NB4 (cell line): ENCODE results near the gene SYDE2.

Source experiments
- CTCF ChIP-seq: IDR thresholded peaks from one replicate; pipeline ENCODE4 v1.5.1; 2012; ENCODE audit warnings: low read depth, low read length
- MAX ChIP-seq: IDR thresholded peaks from 2 replicates; pipeline ENCODE4 v1.6.1; 2011; ENCODE audit warnings: low read depth, low read length
- POLR2A ChIP-seq: IDR thresholded peaks from 2 replicates; pipeline ENCODE4 v1.6.1; 2011; ENCODE audit warnings: mild to moderate bottlenecking; ENCODE audit not compliant: insufficient read length; ENCODE audit errors: extremely low read depth

- no peak for TF ChIP-seq CTCF
- no peak for TF ChIP-seq MAX
- TF ChIP-seq POLR2A: no peak
Observed at GRCh38 chr1:85179522-85179921, 21.3 kb downstream of the SYDE2 start.
